Trophoblast cell (in vitro differentiated cells and primary cell): Measurements from ENCODE around the gene EVL.

Source experiments
- DNase-seq, 2 donors: peaks; one replicate each; pipeline ENCODE4 v3.0.0-alpha.2; 2016
- H2AFZ ChIP-seq: 2 replicates; pipeline ENCODE4 v1.6.1; 2013; ENCODE audit warnings: low read length, moderate library complexity, mild to moderate bottlenecking; ENCODE audit not compliant: insufficient read depth, poor library complexity
- H2AK5ac ChIP-seq: 2 replicates; pipeline ENCODE4 v1.6.1; 2013; ENCODE audit warnings: mild to moderate bottlenecking, low read length
- H2BK120ac ChIP-seq: 2 replicates; pipeline ENCODE4 v1.6.1; 2013; ENCODE audit warnings: low read length, mild to moderate bottlenecking, moderate library complexity; ENCODE audit not compliant: insufficient read depth, poor library complexity
- H2BK12ac ChIP-seq: 2 replicates; pipeline ENCODE4 v1.6.1; 2013; ENCODE audit warnings: mild to moderate bottlenecking, low read length, moderate library complexity
- H2BK5ac ChIP-seq: 2 replicates; pipeline ENCODE4 v1.6.1; 2013; ENCODE audit warnings: low read length, low read depth, moderate library complexity, mild to moderate bottlenecking; ENCODE audit not compliant: poor library complexity
- H3K14ac ChIP-seq: 2 replicates; pipeline ENCODE4 v1.6.1; 2013; ENCODE audit warnings: mild to moderate bottlenecking, low read length
- H3K18ac ChIP-seq: 2 replicates; pipeline ENCODE4 v1.6.1; 2013; ENCODE audit warnings: mild to moderate bottlenecking, low read length
- H3K23ac ChIP-seq: 2 replicates; pipeline ENCODE4 v1.6.1; 2013; ENCODE audit warnings: low read length
- H3K27ac ChIP-seq: 2 replicates; pipeline ENCODE4 v1.5.1; 2013; ENCODE audit warnings: low read depth, mild to moderate bottlenecking, inconsistent platforms, low read length, moderate library complexity
- H3K27me3 ChIP-seq: 2 replicates; pipeline ENCODE4 v1.6.1; 2013; ENCODE audit warnings: inconsistent platforms, mild to moderate bottlenecking, low read length, moderate library complexity; ENCODE audit not compliant: insufficient read depth
- H3K36me3 ChIP-seq, 2 experiments: 1 replicate in 1 of 2; 2 replicates in 1 of 2; pipeline ENCODE4 v1.6.1; 2013; ENCODE audit warnings: low read length in 2 of 2, mild to moderate bottlenecking in 2 of 2, moderate library complexity in 1 of 2; ENCODE audit not compliant: insufficient read depth in 2 of 2, control insufficient read depth in 1 of 2
- H3K4ac ChIP-seq: 2 replicates; pipeline ENCODE4 v1.6.1; 2013; ENCODE audit warnings: low read depth, mild to moderate bottlenecking, low read length, moderate library complexity
- H3K4me1 ChIP-seq, 2 experiments: 1 replicate in 1 of 2; 2 replicates in 1 of 2; pipeline ENCODE4 v1.6.1; 2013; ENCODE audit warnings: low read length in 2 of 2, mild to moderate bottlenecking in 2 of 2, moderate library complexity in 1 of 2; ENCODE audit not compliant: insufficient read depth in 2 of 2, control insufficient read depth in 1 of 2
- H3K4me2 ChIP-seq: 2 replicates; pipeline ENCODE4 v1.6.1; 2013; ENCODE audit warnings: inconsistent platforms, mild to moderate bottlenecking, low read length, moderate library complexity
- H3K4me3 ChIP-seq: 2 replicates; pipeline ENCODE4 v1.5.1; 2013; ENCODE audit warnings: mild to moderate bottlenecking, low read depth, low read length, inconsistent platforms
- H3K79me1 ChIP-seq: one replicate; pipeline ENCODE4 v1.6.1; 2013; ENCODE audit warnings: low read length
- H3K79me2 ChIP-seq: 2 replicates; pipeline ENCODE4 v1.6.1; 2013; ENCODE audit warnings: low read length, mild to moderate bottlenecking; ENCODE audit not compliant: control insufficient read depth, insufficient read depth, poor library complexity
- H3K9ac ChIP-seq: 2 replicates; pipeline ENCODE4 v1.6.1; 2013; ENCODE audit warnings: mild to moderate bottlenecking, low read length
- H3K9me3 ChIP-seq: 2 replicates; pipeline ENCODE4 v1.6.1; 2013; ENCODE audit warnings: low read depth, mild to moderate bottlenecking, control low read depth, inconsistent platforms, low read length; ENCODE audit not compliant: insufficient read depth
- H4K12ac ChIP-seq: 2 replicates; pipeline ENCODE4 v1.6.1; 2013; ENCODE audit warnings: low read depth, mild to moderate bottlenecking, low read length, moderate library complexity
- H4K8ac ChIP-seq: 2 replicates; pipeline ENCODE4 v1.6.1; 2013; ENCODE audit warnings: low read depth, mild to moderate bottlenecking, low read length, moderate library complexity
- H4K91ac ChIP-seq: one replicate; pipeline ENCODE4 v1.6.1; 2013; ENCODE audit warnings: low read depth, mild to moderate bottlenecking, low read length, moderate library complexity
- WGBS: extraction: QIAGEN DNeasy Blood & Tissue Kit; methylation state at CpG from one replicate; pipeline ENCODE4 v1.1.7; 2013; ENCODE audit warnings: missing lambda C conversion rate; ENCODE audit not compliant: insufficient read length, insufficient coverage; ENCODE audit errors: extremely low coverage; 5-methylcytosine and 5-hydroxymethylcytosine counted together

EVL gene

DNA sequence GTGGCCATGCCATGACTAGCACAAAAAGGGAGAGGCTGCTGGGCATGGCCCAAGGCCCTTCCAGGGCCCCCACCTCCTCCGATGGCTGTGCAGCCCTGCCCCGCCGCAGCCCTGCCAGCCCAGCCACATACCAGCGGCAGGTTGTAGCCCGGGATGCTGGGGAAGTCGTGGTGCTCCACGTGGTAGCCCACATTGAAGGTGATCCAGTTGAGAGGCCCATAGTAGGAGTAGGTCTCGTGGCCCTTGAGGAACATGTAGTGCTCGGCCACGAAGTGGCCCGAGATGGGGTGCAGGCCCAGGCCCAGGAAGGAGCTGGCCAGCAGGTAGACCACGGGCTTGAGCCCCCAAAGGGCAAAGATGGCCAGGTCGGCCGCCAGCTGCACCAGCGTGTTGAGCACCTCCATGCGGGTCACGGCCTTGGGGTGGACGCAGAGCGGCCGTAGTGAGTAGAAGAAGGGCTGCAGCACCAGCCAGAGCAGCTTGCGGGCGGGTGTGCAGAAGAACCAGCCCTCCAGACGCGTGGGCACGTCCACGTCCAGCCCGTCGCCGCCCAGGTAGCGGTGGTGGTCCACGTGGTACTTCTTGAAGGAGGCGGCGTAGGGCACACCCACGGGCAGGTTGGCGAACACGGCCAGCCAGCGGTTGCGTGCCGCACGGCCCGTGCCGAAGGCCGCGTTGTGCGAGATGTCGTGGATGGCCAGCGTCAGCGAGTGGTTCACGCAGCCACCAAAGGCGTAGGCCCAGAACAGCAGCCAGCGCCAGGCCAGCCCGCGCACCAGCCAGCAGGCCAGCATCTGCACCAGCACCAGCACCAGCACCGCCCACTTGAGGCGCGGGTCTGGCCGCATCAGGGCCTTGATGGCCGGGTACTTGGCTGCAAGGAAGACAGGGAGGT lies 83.9 kb downstream of the EVL start:
- H3K4ac ChIP-seq = no peak overlapping the region
- H3K9me3 ChIP-seq = peaks cover 2% of the 10 kb centered on the region
- no peaks in the 10 kb centered on the region for H3K79me1 ChIP-seq
- no peak overlapping the region for H3K14ac ChIP-seq
- no peak overlapping the region for H2AFZ ChIP-seq
- no peak overlapping the region for H3K9ac ChIP-seq
- peak in 1 of 2 donors; percentile 31 for DNase-seq
- WGBS = no CpG with 5 or more reads among the region's 58 CpGs
- no peak overlapping the region for H3K18ac ChIP-seq
- H3K23ac ChIP-seq = no peak overlapping the region
- H2AK5ac ChIP-seq = no peak overlapping the region
- H3K4me2 ChIP-seq = no peak overlapping the region
- no peaks in the 10 kb centered on the region for H3K27me3 ChIP-seq
- peaks cover under 1 to 2% of the 10 kb centered on the region in 2 experiments for H3K36me3 ChIP-seq
- no peaks in the 10 kb centered on the region for H3K4me1 ChIP-seq
- no peak overlapping the region for H2BK12ac ChIP-seq
- no peak overlapping the region for H4K91ac ChIP-seq
- H2BK120ac ChIP-seq = no peak overlapping the region
- H4K12ac ChIP-seq = no peak overlapping the region
- no peak overlapping the region for H4K8ac ChIP-seq
- H3K79me2 ChIP-seq = no peaks in the 10 kb centered on the region
- H3K4me3 ChIP-seq = no peak overlapping the region
- no peak overlapping the region for H3K27ac ChIP-seq
- no peak overlapping the region for H2BK5ac ChIP-seq

GRCh38 chr14:100149851-100150611 lies 84.8 kb downstream of the EVL start:
- peaks cover 5% of the 10 kb centered on the region for H3K9me3 ChIP-seq
- no peak overlapping the region for H3K4me3 ChIP-seq
- no peak overlapping the region for H3K23ac ChIP-seq
- no peak overlapping the region for H2BK120ac ChIP-seq
- H3K9ac ChIP-seq = no peak overlapping the region
- H3K27ac ChIP-seq = no peak overlapping the region
- no peaks in the 10 kb centered on the region for H3K27me3 ChIP-seq
- H4K91ac ChIP-seq = no peak overlapping the region
- no peak overlapping the region for H4K8ac ChIP-seq
- no peak overlapping the region for H3K14ac ChIP-seq
- no peak overlapping the region for H2AFZ ChIP-seq
- no peak overlapping the region for H4K12ac ChIP-seq
- H2AK5ac ChIP-seq = no peak overlapping the region
- no peak overlapping the region for H3K4me2 ChIP-seq
- no peaks in the 10 kb centered on the region for H3K4me1 ChIP-seq
- H3K79me2 ChIP-seq = no peaks in the 10 kb centered on the region
- H2BK12ac ChIP-seq = no peak overlapping the region
- no peak overlapping the region for H3K18ac ChIP-seq
- H2BK5ac ChIP-seq = no peak overlapping the region
- no peaks in the 10 kb centered on the region for H3K79me1 ChIP-seq
- H3K36me3 ChIP-seq = no peaks in the 10 kb centered on the region
- H3K4ac ChIP-seq = no peak overlapping the region
- DNase-seq = no peak
- WGBS = no CpG with 5 or more reads among the region's 21 CpGs

DNA sequence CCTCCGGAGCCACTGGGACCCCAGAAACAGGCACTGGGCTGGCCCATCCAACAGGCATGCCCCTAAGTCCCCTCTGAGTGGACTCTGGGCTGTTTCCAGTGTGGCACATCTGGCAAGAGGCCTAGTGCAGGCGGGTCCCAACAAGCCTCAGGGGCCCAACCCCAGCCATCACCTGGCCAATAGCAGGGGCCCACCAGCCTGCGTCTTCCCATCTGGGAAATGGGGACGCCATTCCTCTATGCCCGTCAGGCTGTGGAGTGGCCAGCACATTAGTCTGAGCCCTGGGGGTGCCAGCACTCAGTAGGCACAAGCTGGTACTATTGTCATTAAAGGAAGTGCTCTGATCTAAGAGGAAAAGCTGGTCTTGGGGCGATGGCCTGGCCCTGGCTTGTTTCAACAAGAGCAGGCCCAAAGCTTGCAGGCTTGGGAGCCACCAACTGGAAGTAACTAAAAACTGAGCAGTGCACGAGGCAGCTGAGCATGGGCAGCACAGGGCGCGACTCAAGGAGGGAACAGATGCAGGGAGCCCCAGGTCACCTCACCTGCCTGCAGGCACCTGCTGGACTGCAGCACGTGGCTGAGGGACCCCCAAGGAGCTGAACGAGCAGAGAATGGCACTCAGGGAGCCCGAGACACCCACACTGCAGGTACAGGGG lies 85.8 kb downstream of the EVL start:
- Histone ChIP-seq H3K4me3 (no peak overlapping the region), H2BK5ac (no peak overlapping the region), H3K27ac (no peak overlapping the region), H4K12ac (no peak overlapping the region), H2AK5ac (no peak overlapping the region), H3K36me3 (no peaks in the 10 kb centered on the region), H3K9ac (no peak overlapping the region), H3K23ac (no peak overlapping the region), H2BK120ac (no peak overlapping the region), H2BK12ac (no peak overlapping the region), H3K4ac (no peak overlapping the region), H3K27me3 (no peaks in the 10 kb centered on the region), H3K9me3 (peaks cover 5% of the 10 kb centered on the region), H3K18ac (no peak overlapping the region), H3K4me2 (no peak overlapping the region), H3K4me1 (no peaks in the 10 kb centered on the region), H3K79me1 (no peaks in the 10 kb centered on the region), H3K79me2 (no peaks in the 10 kb centered on the region), H4K8ac (no peak overlapping the region), H3K14ac (no peak overlapping the region), H2AFZ (no peak overlapping the region), H4K91ac (no peak overlapping the region)
- no peak for DNase-seq
- no CpG with 5 or more reads among the region's 12 CpGs for whole genome bisulfite sequencing

GRCh38 chr14:100152091-100152490 lies 86.9 kb downstream of the EVL start:
- no CpG with 5 or more reads among the region's 10 CpGs for WGBS
- H3K79me2 ChIP-seq = no peaks in the 10 kb centered on the region
- H4K91ac ChIP-seq = no peak overlapping the region
- H3K4me3 ChIP-seq = no peak overlapping the region
- H3K4me2 ChIP-seq = no peak overlapping the region
- no peak overlapping the region for H4K12ac ChIP-seq
- no peak overlapping the region for H3K4ac ChIP-seq
- no peak overlapping the region for H3K18ac ChIP-seq
- no peaks in the 10 kb centered on the region for H3K36me3 ChIP-seq
- H3K27ac ChIP-seq = no peak overlapping the region
- H3K9ac ChIP-seq = no peak overlapping the region
- H2BK12ac ChIP-seq = no peak overlapping the region
- DNase-seq = no peak
- no peaks in the 10 kb centered on the region for H3K4me1 ChIP-seq
- no peak overlapping the region for H3K14ac ChIP-seq
- H3K9me3 ChIP-seq = peaks cover 3% of the 10 kb centered on the region
- no peak overlapping the region for H2BK120ac ChIP-seq
- no peak overlapping the region for H3K23ac ChIP-seq
- no peaks in the 10 kb centered on the region for H3K27me3 ChIP-seq
- H2AFZ ChIP-seq = no peak overlapping the region
- no peaks in the 10 kb centered on the region for H3K79me1 ChIP-seq
- no peak overlapping the region for H2AK5ac ChIP-seq
- H4K8ac ChIP-seq = no peak overlapping the region
- no peak overlapping the region for H2BK5ac ChIP-seq
